Thyroid gland (tissue), 4 donors: ENCODE measurements around the gene CTNNA3. TPM values are rescaled to one million over a fixed set of nuclear protein-coding genes. Genes with fewer than 3 reads are reported as not detected.

Experiments
- DNase-seq, 2 donors: peaks; one replicate each; pipeline ENCODE4 v3.0.0-alpha.2; 2019
- H3K27ac ChIP-seq, 3 donors: fragments of 200-600 bp; sonication (generic); 1 replicate in 2 of 3; 2 replicates in 1 of 3; pipeline ENCODE4 v1.5.1; 2016 to 2019; ENCODE audit warnings: mild to moderate bottlenecking in 1 of 3, moderate library complexity in 1 of 3
- H3K27me3 ChIP-seq: fragments of 200-600 bp; sonication (generic); one replicate; pipeline ENCODE4 v1.5.1; 2019
- H3K36me3 ChIP-seq, 2 donors: fragments of 200-600 bp; sonication (generic); one replicate each; pipeline ENCODE4 v1.5.1; 2016 to 2019
- H3K4me1 ChIP-seq, 2 donors: fragments of 200-600 bp; sonication (generic); one replicate each; pipeline ENCODE4 v1.5.1; 2017 to 2019
- H3K4me3 ChIP-seq, 3 donors: fragments of 200-600 bp; sonication (generic); replicated peaks in 1 of 3; 1 replicate in 2 of 3; 2 replicates in 1 of 3; pipeline ENCODE4 v1.5.1; 2016; ENCODE audit warnings: mild to moderate bottlenecking in 1 of 3
- H3K9me3 ChIP-seq: fragments of 200-600 bp; sonication (generic); one replicate; pipeline ENCODE4 v1.5.1; 2017
- POLR2A ChIP-seq, 2 donors: fragments of 450-650 bp; IDR thresholded peaks; one replicate each; pipeline ENCODE4 v1.6.1; 2017; ENCODE audit warnings: antibody characterized with exemption in 2 of 2, mild to moderate bottlenecking in 2 of 2, moderate library complexity in 1 of 2
- WGBS, 2 donors: methylation state at CpG; one replicate each; pipeline ENCODE4 v1.1.5; 2017; 5-methylcytosine and 5-hydroxymethylcytosine counted together
- intact Hi-C: fragments of 100-400 bp; cut with DNase I; formaldehyde crosslinking; loops from one replicate; pipeline ENCODE4 v1.15.1; 2023
- total RNA-seq, 4 donors: library from RNA; depleted of rRNA; stranded (reverse); fragments of >200 nt; gene quantifications; one replicate each; pipeline ENCODE4 v1.2.3, GENCODE V29; 2016
- TF ChIP-seq, protein P1 (sequence below), 6 experiments: fragments of 200-600 bp in 3 of 6; fragments of 450-650 bp in 3 of 6; sonication (generic) in 3 of 6; IDR thresholded peaks; one replicate each; pipeline ENCODE4 v1.5.1; 2016 to 2019; ENCODE audit warnings: antibody characterized with exemption in 6 of 6, mild to moderate bottlenecking in 2 of 6, inconsistent platforms in 1 of 6, moderate library complexity in 1 of 6

The CTNNA3 gene
- total RNA-seq, 4 donors from 2014 or later, result 0.11 to 0.79 (median 0.13) TPM; not detected in 1

DNA sequence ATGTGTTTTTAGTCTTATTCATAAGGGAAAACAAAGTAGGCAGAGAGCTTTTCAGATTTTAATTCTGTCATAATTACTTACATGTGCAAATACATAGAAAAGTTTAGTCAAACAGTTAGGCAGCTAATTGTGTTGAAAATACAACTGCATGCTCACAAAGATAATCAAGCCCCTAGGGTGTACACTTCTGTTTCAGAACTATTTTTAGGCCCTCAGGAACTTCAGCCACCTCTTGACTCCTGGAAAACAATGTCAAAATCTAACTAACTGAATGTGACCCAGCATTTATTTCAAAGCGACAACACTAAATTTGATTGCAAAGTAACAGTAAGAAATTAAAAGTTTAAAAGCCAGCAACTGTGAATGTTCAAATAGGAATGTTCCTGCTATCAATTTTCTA, 1369.1 kb downstream of the CTNNA3 start:
- H3K27ac ChIP-seq, result peak overlapping the region in 1 of 3 donors; percentile 14
- no peak for TF ChIP-seq POLR2A (IDR thresholded peaks at IDR 0.05)
- TF ChIP-seq, protein P1, sequence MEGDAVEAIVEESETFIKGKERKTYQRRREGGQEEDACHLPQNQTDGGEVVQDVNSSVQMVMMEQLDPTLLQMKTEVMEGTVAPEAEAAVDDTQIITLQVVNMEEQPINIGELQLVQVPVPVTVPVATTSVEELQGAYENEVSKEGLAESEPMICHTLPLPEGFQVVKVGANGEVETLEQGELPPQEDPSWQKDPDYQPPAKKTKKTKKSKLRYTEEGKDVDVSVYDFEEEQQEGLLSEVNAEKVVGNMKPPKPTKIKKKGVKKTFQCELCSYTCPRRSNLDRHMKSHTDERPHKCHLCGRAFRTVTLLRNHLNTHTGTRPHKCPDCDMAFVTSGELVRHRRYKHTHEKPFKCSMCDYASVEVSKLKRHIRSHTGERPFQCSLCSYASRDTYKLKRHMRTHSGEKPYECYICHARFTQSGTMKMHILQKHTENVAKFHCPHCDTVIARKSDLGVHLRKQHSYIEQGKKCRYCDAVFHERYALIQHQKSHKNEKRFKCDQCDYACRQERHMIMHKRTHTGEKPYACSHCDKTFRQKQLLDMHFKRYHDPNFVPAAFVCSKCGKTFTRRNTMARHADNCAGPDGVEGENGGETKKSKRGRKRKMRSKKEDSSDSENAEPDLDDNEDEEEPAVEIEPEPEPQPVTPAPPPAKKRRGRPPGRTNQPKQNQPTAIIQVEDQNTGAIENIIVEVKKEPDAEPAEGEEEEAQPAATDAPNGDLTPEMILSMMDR (IDR thresholded peaks at IDR 0.05), result peak in 1 of 6 experiments; percentile 7
- H3K9me3 ChIP-seq, result no peaks in the 10 kb centered on the region
- H3K4me1 ChIP-seq, result peaks cover 12 to 13% of the 10 kb centered on the region in 2 donors
- DNase-seq, result no peak
- no peaks in the 10 kb centered on the region for H3K36me3 ChIP-seq
- no peaks in the 10 kb centered on the region for H3K27me3 ChIP-seq
- intact Hi-C loops, result no loop called here
- H3K4me3 ChIP-seq, result no peak overlapping the region
- 35 to 53% methylated on average over 1 of the region's 1 CpG for WGBS, 2 donors

- no peaks in the 10 kb centered on the region for H3K9me3 ChIP-seq
- no peak for DNase-seq
- H3K4me1 ChIP-seq, result peaks cover 27 to 31% of the 10 kb centered on the region in 2 donors
- WGBS, 2 donors, result 94% methylated on average over 2 of the region's 2 CpGs
- no peak for TF ChIP-seq POLR2A (IDR thresholded peaks at IDR 0.05)
- TF ChIP-seq, protein P1 (IDR thresholded peaks at IDR 0.05), result no peak
- intact Hi-C loops, result no loop called here
- H3K27ac ChIP-seq, result no peak overlapping the region
- H3K4me3 ChIP-seq, result no peak overlapping the region
- H3K27me3 ChIP-seq, result no peaks in the 10 kb centered on the region
- no peaks in the 10 kb centered on the region for H3K36me3 ChIP-seq
Observed at GRCh38 chr10:66322777-66323176, 1373.2 kb downstream of the CTNNA3 start.

- Histone ChIP-seq H3K36me3 (no peaks in the 10 kb centered on the region), H3K27me3 (no peaks in the 10 kb centered on the region), H3K27ac (no peak overlapping the region), H3K4me1 (peaks cover 28 to 31% of the 10 kb centered on the region in 2 donors), H3K9me3 (no peaks in the 10 kb centered on the region), H3K4me3 (no peak overlapping the region)
- no peak for TF ChIP-seq POLR2A (IDR thresholded peaks at IDR 0.05)
- TF ChIP-seq, protein P1 (IDR thresholded peaks at IDR 0.05), result no peak
- intact Hi-C loops, result no loop called here
- no peak for DNase-seq
- WGBS, 2 donors, result 69 to 81% methylated on average over 7 of the region's 7 CpGs
Observed at GRCh38 chr10:66321723-66322665, 1374.0 kb downstream of the CTNNA3 start.

- intact Hi-C loops, result no loop called here
- H3K9me3 ChIP-seq, result no peaks in the 10 kb centered on the region
- 37 to 39% methylated on average over 3 of the region's 3 CpGs for WGBS, 2 donors
- DNase-seq, result peak; percentile 52 to 62
- no peak overlapping the region for H3K4me3 ChIP-seq
- peaks cover 23 to 25% of the 10 kb centered on the region in 2 donors for H3K4me1 ChIP-seq
- TF ChIP-seq POLR2A (IDR thresholded peaks at IDR 0.05), result no peak
- TF ChIP-seq, protein P1 (IDR thresholded peaks at IDR 0.05), result no peak
- H3K36me3 ChIP-seq, result no peaks in the 10 kb centered on the region
- H3K27me3 ChIP-seq, result no peaks in the 10 kb centered on the region
- peak overlapping the region in 2 of 3 donors; percentile 37 to 45 for H3K27ac ChIP-seq
Observed at GRCh38 chr10:66318761-66319160, 1377.2 kb downstream of the CTNNA3 start.

GRCh38 chr10:66307826-66308225, 1388.2 kb downstream of the CTNNA3 start:
- peak; percentile 38 to 54 for DNase-seq

More at GRCh38 chr10:66307826-66308225, 1388.2 kb downstream of the CTNNA3 start:
- Histone ChIP-seq H3K4me3 (no peak overlapping the region), H3K27me3 (no peaks in the 10 kb centered on the region), H3K4me1 (peaks cover 0 to 15% of the 10 kb centered on the region in 2 donors), H3K36me3 (no peaks in the 10 kb centered on the region), H3K27ac (no peak overlapping the region), H3K9me3 (no peaks in the 10 kb centered on the region)
- intact Hi-C loops, result no loop called here
- no peak for TF ChIP-seq POLR2A (IDR thresholded peaks at IDR 0.05)
- TF ChIP-seq, protein P1 (IDR thresholded peaks at IDR 0.05), result no peak
